Mesendoderm (in vitro differentiated cells): Measurements from ENCODE around the gene TOM1.
A peak's percentile ranks its signal among the peaks of the same experiment; 100 is the strongest.

Source experiments
- DNase-seq: peaks from one replicate; pipeline ENCODE4 v3.0.0; 2013
- H2AK5ac ChIP-seq: 2 replicates; pipeline ENCODE4 v1.6.1; 2013; ENCODE audit warnings: low read length, inconsistent platforms
- H2BK120ac ChIP-seq: 2 replicates; pipeline ENCODE4 v1.6.1; 2013; ENCODE audit warnings: low read depth, mild to moderate bottlenecking, low read length, moderate library complexity, mixed read lengths
- H2BK15ac ChIP-seq: replicated peaks from 2 replicates; pipeline ENCODE4 v1.6.1; 2013; ENCODE audit warnings: low read depth, mild to moderate bottlenecking, moderate library complexity
- H2BK5ac ChIP-seq: 2 replicates; pipeline ENCODE4 v1.6.1; 2013; ENCODE audit warnings: low read length, inconsistent platforms
- H3K18ac ChIP-seq: 2 replicates; pipeline ENCODE4 v1.6.1; 2013; ENCODE audit warnings: mild to moderate bottlenecking, low read length, mixed read lengths
- H3K23ac ChIP-seq: one replicate; pipeline ENCODE4 v1.6.1; 2013; ENCODE audit warnings: low read length
- H3K27ac ChIP-seq: 2 replicates; pipeline ENCODE4 v1.5.1; 2013; ENCODE audit warnings: low read depth, mild to moderate bottlenecking, inconsistent platforms, low read length, moderate library complexity
- H3K27me3 ChIP-seq: 2 replicates; pipeline ENCODE4 v1.6.1; 2013; ENCODE audit warnings: low read length, control low read depth, mild to moderate bottlenecking, inconsistent platforms; ENCODE audit not compliant: insufficient read depth, poor library complexity
- H3K36me3 ChIP-seq: 2 replicates; pipeline ENCODE4 v1.6.1; 2013; ENCODE audit warnings: low read length, inconsistent platforms; ENCODE audit not compliant: control insufficient read depth, insufficient read depth
- H3K4ac ChIP-seq: one replicate; pipeline ENCODE4 v1.6.1; 2013; ENCODE audit warnings: low read depth, mild to moderate bottlenecking, low read length, moderate library complexity
- H3K4me1 ChIP-seq: 2 replicates; pipeline ENCODE4 v1.6.1; 2013; ENCODE audit warnings: low read depth, low read length, inconsistent platforms; ENCODE audit not compliant: control insufficient read depth
- H3K4me2 ChIP-seq: 2 replicates; pipeline ENCODE4 v1.6.1; 2013; ENCODE audit warnings: low read length
- H3K4me3 ChIP-seq: 2 replicates; pipeline ENCODE4 v1.5.1; 2013; ENCODE audit warnings: mild to moderate bottlenecking, low read length
- H3K56ac ChIP-seq: one replicate; pipeline ENCODE4 v1.6.1; 2013; ENCODE audit warnings: low read length
- H3K79me1 ChIP-seq: 2 replicates; pipeline ENCODE4 v1.6.1; 2013; ENCODE audit warnings: low read length, inconsistent platforms
- H3K79me2 ChIP-seq: 2 replicates; pipeline ENCODE4 v1.6.1; 2013; ENCODE audit warnings: mild to moderate bottlenecking, low read length; ENCODE audit not compliant: control insufficient read depth, insufficient read depth
- H3K9ac ChIP-seq: 2 replicates; pipeline ENCODE4 v1.6.1; 2013; ENCODE audit warnings: low read length, inconsistent platforms
- H4K5ac ChIP-seq: one replicate; pipeline ENCODE4 v1.6.1; 2013; ENCODE audit warnings: low read length
- H4K8ac ChIP-seq: one replicate; pipeline ENCODE4 v1.6.1; 2013; ENCODE audit warnings: low read depth, mild to moderate bottlenecking, control low read depth, low read length, moderate library complexity
- whole genome bisulfite sequencing: extraction: QIAGEN DNeasy Blood & Tissue Kit; methylation state at CpG from one replicate; pipeline ENCODE4 v1.1.7; 2013; ENCODE audit warnings: low lambda C conversion rate, missing lambda C conversion rate; ENCODE audit not compliant: insufficient coverage; ENCODE audit errors: extremely low coverage; 5-methylcytosine and 5-hydroxymethylcytosine counted together

Gene TOM1

DNA sequence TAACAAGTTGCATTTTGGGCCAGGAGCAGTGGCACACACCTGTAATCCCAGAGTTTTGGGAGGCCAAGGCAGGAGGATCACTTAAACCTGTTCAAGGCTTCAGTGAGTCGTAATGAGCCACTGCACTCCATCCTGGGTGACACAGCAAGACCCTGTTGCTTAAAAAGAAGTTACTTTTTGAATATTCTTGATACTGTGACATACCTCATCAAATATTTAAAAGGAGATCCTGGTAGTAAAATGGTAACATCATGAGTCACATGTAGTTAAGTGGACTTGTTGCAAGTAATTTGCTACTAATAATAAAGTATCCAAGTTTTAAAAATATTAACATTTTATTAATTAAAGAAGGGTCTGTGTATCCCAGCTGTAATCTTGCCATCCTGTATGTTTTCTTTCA lies 24.1 kb upstream of the TOM1 start:
- Histone ChIP-seq H2BK120ac (no peak overlapping the region), H3K4me3 (no peak overlapping the region), H2BK5ac (no peak overlapping the region), H3K4me2 (no peak overlapping the region), H3K79me1 (peaks cover 17% of the 10 kb centered on the region), H3K23ac (no peak overlapping the region), H4K5ac (no peak overlapping the region), H3K18ac (no peak overlapping the region), H3K4me1 (no peaks in the 10 kb centered on the region), H3K4ac (no peak overlapping the region), H3K36me3 (peaks cover 5% of the 10 kb centered on the region), H4K8ac (no peak overlapping the region), H3K56ac (no peak overlapping the region), H2AK5ac (no peak overlapping the region), H3K27me3 (no peaks in the 10 kb centered on the region), H3K27ac (no peak overlapping the region), H3K79me2 (peaks cover 3% of the 10 kb centered on the region), H2BK15ac (no peak overlapping the region), H3K9ac (no peak overlapping the region)
- WGBS, result no CpG with 5 or more reads among the region's 1 CpG
- no peak for DNase-seq

DNA sequence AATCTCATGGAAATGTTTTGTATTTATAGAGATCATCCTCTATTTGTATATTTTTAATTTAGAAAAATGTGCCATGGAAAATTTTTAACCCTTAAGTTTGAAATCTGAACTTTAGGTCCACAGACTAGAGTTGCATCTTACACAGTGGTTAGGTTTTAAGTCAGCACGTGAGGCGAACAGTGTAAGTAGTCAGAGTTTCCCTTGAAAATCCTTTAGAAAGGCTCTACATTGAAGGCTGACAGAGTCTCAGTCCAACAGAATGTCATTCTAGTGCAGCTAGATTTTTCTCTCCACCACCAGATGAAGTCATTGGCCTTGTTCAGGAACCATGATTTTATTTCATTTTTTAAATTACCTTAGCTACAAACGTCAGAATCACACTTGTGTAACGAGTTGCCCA lies 23.7 kb upstream of the TOM1 start:
- no peak for DNase-seq
- H3K27me3 ChIP-seq, result no peaks in the 10 kb centered on the region
- peaks cover 19% of the 10 kb centered on the region for H3K79me1 ChIP-seq
- H3K4ac ChIP-seq, result no peak overlapping the region
- no peak overlapping the region for H3K4me2 ChIP-seq
- no peak overlapping the region for H3K56ac ChIP-seq
- no peak overlapping the region for H2AK5ac ChIP-seq
- no peak overlapping the region for H3K9ac ChIP-seq
- H2BK120ac ChIP-seq, result no peak overlapping the region
- no peak overlapping the region for H4K5ac ChIP-seq
- H3K4me3 ChIP-seq, result no peak overlapping the region
- no peak overlapping the region for H2BK15ac ChIP-seq
- H3K23ac ChIP-seq, result no peak overlapping the region
- H3K79me2 ChIP-seq, result peaks cover 3% of the 10 kb centered on the region
- WGBS, result no CpG with 5 or more reads among the region's 4 CpGs
- H3K4me1 ChIP-seq, result no peaks in the 10 kb centered on the region
- H3K18ac ChIP-seq, result no peak overlapping the region
- H3K27ac ChIP-seq, result no peak overlapping the region
- H2BK5ac ChIP-seq, result no peak overlapping the region
- no peak overlapping the region for H4K8ac ChIP-seq
- peaks cover 5% of the 10 kb centered on the region for H3K36me3 ChIP-seq

DNA sequence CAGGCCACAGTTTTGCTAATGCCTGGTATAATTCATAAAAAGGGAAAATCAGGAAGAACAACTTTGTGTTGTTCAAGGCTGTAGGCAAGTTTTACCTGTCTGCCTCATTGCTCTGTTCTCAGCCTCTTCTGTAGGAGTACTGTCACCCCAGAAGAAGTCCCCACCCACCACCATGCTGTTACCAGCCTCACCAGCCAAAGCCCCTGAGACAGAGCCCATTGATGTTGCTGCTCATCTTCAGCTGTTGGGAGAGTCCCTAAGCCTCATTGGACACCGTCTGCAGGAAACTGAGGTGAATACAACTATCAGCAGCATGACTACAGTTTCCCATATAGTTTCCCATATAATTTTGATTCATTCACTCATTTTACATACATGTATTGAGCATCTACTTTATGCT lies 11.6 kb upstream of the TOM1 start:
- no peaks in the 10 kb centered on the region for H3K27me3 ChIP-seq
- H3K4me1 ChIP-seq, result no peaks in the 10 kb centered on the region
- H3K18ac ChIP-seq, result no peak overlapping the region
- no peak overlapping the region for H2BK15ac ChIP-seq
- H3K27ac ChIP-seq, result no peak overlapping the region
- no peak for DNase-seq
- peaks cover 8% of the 10 kb centered on the region for H3K36me3 ChIP-seq
- no peak overlapping the region for H3K4ac ChIP-seq
- H3K23ac ChIP-seq, result no peak overlapping the region
- no peak overlapping the region for H2BK120ac ChIP-seq
- no peaks in the 10 kb centered on the region for H3K79me2 ChIP-seq
- H2BK5ac ChIP-seq, result no peak overlapping the region
- no peak overlapping the region for H4K5ac ChIP-seq
- WGBS, result no CpG with 5 or more reads among the region's 1 CpG
- H3K9ac ChIP-seq, result no peak overlapping the region
- no peak overlapping the region for H2AK5ac ChIP-seq
- no peak overlapping the region for H3K4me2 ChIP-seq
- no peak overlapping the region for H4K8ac ChIP-seq
- H3K56ac ChIP-seq, result no peak overlapping the region
- H3K4me3 ChIP-seq, result no peak overlapping the region
- H3K79me1 ChIP-seq, result no peaks in the 10 kb centered on the region

DNA sequence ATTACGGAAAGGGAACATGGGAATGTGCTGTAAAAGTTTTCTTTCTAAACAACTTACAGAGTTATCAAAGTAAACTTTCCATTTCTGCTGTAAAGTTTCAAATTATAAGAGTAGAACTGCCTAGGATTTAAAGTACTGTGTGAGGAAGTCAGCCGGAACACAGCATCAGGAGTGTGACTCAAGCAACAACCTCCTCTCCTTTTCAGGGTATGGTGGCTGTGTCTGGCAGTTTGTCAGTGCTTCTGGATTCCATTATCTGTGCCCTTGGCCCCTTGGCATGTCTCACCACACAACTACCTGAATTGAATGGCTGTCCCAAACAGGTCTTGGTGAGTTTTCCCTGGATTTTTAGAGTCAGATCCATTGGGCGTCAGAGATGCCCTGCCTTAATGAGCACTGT lies 6.9 kb upstream of the TOM1 start:
- no peak overlapping the region for H3K4me3 ChIP-seq
- H3K36me3 ChIP-seq, result peaks cover 12% of the 10 kb centered on the region
- no peak overlapping the region for H3K56ac ChIP-seq
- no peak overlapping the region for H3K4me2 ChIP-seq
- no peak overlapping the region for H2BK120ac ChIP-seq
- H3K79me1 ChIP-seq, result no peaks in the 10 kb centered on the region
- no peaks in the 10 kb centered on the region for H3K4me1 ChIP-seq
- H3K27me3 ChIP-seq, result no peaks in the 10 kb centered on the region
- H3K27ac ChIP-seq, result no peak overlapping the region
- H3K23ac ChIP-seq, result no peak overlapping the region
- no peak overlapping the region for H2BK5ac ChIP-seq
- no peak overlapping the region for H2BK15ac ChIP-seq
- H4K5ac ChIP-seq, result no peak overlapping the region
- no peak overlapping the region for H4K8ac ChIP-seq
- no peak overlapping the region for H3K9ac ChIP-seq
- no peak overlapping the region for H3K18ac ChIP-seq
- H3K4ac ChIP-seq, result no peak overlapping the region
- H3K79me2 ChIP-seq, result no peaks in the 10 kb centered on the region
- no peak overlapping the region for H2AK5ac ChIP-seq
- DNase-seq, result no peak
- no CpG with 5 or more reads among the region's 3 CpGs for WGBS

GRCh38 chr22:35296051-35296450 lies 3.6 kb upstream of the TOM1 start:
- Histone ChIP-seq H2BK120ac (no peak overlapping the region), H2AK5ac (no peak overlapping the region), H3K79me2 (no peaks in the 10 kb centered on the region), H4K5ac (no peak overlapping the region), H3K56ac (no peak overlapping the region), H3K18ac (no peak overlapping the region), H3K4me1 (no peaks in the 10 kb centered on the region), H4K8ac (no peak overlapping the region), H3K4me3 (no peak overlapping the region), H2BK15ac (no peak overlapping the region), H3K79me1 (peaks cover 2% of the 10 kb centered on the region), H3K27ac (no peak overlapping the region), H3K9ac (no peak overlapping the region), H3K27me3 (no peaks in the 10 kb centered on the region), H3K23ac (no peak overlapping the region), H2BK5ac (no peak overlapping the region), H3K4me2 (no peak overlapping the region), H3K4ac (no peak overlapping the region), H3K36me3 (peaks cover 9% of the 10 kb centered on the region)
- no peak for DNase-seq

DNA sequence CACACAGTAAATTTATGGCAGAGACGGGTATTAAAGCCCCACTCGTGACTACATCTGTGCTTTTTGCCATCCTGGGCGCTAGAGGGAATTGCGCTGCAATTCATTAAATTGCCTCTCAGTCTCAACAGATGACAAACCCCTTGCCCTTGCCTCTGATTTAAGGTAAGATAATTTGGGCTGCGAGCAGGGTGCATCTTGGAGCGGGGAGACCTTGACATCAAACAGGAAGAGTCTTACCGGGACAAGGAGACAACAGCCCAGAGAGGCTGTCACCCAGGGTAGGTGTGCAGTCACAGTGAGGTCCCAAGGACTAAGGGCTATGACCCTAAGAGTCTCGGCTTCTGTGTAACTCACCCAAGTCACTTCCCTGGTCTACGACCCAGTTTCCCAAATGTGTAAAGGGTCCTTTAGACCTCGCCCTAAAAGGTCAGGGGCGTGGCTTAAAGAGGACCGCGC lies 449 bp upstream of the TOM1 start:
- peak overlapping the region; percentile 44 for H3K4me2 ChIP-seq
- no peak overlapping the region for H3K23ac ChIP-seq
- H3K18ac ChIP-seq, result no peak overlapping the region
- peak overlapping the region; percentile 8 for H3K4me3 ChIP-seq
- no peak overlapping the region for H3K27ac ChIP-seq
- no peak overlapping the region for H2BK120ac ChIP-seq
- no peaks in the 10 kb centered on the region for H3K27me3 ChIP-seq
- H3K56ac ChIP-seq, result peak overlapping the region; percentile 59
- no peaks in the 10 kb centered on the region for H3K36me3 ChIP-seq
- H3K4ac ChIP-seq, result no peak overlapping the region
- H2AK5ac ChIP-seq, result no peak overlapping the region
- H3K79me2 ChIP-seq, result no peaks in the 10 kb centered on the region
- H3K9ac ChIP-seq, result peak overlapping the region; percentile 64
- no peak overlapping the region for H4K5ac ChIP-seq
- WGBS, result no CpG with 5 or more reads among the region's 13 CpGs
- H2BK15ac ChIP-seq, result no peak overlapping the region
- peaks cover 3% of the 10 kb centered on the region for H3K79me1 ChIP-seq
- no peaks in the 10 kb centered on the region for H3K4me1 ChIP-seq
- H4K8ac ChIP-seq, result no peak overlapping the region
- no peak overlapping the region for H2BK5ac ChIP-seq
- DNase-seq, result no peak
